GM19025 (cell line): ENCODE measurements around the gene C1orf21.

Experiments used
- ATAC-seq: cut with Tn5 transposase; IDR thresholded peaks from one replicate; pipeline ENCODE4 v1.9.1; 2021; ENCODE audit warnings: mild to moderate bottlenecking, low read depth, moderate library complexity; ENCODE audit not compliant: unreplicated experiment

C1orf21 gene

DNA sequence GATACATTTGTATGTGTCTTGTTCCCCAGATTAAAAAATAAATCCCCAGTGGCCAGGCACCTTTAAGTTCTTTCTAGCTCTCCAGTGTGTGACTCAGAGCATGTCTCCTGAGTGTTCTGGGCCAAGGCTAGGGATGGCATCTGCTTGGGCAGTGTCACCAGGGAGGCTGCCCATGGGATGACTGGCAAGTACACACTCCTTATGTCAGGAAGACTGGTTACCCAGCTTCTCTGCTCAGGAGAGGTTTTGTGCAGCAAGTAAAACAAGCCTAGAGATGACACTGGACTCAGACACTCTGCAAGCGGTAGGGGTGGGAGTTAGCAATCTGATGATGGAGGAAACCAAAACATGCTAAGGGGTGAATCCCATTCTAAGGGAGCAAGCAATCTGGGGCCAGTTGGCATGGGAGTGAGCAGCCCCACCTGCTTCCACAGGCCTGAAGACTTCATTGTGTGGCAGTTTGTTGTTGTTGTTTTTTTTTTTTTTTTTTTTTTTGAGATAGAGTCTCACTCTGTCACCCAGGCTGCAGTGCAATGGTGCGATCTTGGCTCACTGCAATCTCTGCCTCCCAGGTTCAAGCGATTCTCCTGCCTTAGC is 230.7 kb downstream of the C1orf21 start:
- ATAC-seq = no peak

DNA sequence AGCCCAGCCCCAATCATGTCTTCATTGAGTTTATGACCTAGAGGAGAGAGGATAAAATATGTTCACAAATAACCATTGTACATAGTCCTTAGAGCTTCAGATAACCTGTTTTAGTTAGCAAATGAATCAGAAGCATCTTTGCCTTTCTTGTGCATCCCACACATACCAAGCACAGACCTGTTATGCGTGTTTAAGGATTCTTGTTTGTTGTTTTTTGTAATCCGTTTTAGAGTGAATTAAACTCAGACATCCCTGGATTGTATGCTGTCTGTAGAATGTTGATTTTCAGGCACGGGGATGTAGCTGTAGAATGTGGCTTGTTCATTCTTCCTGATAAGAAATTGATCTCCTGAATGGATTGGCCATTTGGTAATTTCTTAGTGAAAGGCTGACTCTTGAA is 232.0 kb downstream of the C1orf21 start:
- no peak for ATAC-seq

DNA sequence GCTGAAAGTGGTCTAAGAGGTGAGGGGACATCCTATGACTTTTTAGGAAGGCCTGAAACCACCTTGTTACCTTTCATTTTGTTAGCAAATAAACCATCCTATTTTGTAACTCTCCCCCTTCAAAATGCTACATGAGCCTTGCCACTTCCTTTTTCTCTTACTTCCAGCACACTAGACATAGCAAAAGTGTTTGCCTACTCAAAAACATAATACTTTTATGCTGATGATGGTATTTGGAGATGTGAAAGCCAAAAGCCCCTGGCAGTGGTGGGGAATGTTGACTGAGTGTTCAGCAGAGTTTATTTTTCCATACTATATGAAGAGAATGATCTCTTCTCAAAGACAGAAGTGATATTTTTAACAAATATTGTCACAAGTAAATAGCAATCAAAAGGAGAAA is 233.6 kb downstream of the C1orf21 start:
- no peak for ATAC-seq

DNA sequence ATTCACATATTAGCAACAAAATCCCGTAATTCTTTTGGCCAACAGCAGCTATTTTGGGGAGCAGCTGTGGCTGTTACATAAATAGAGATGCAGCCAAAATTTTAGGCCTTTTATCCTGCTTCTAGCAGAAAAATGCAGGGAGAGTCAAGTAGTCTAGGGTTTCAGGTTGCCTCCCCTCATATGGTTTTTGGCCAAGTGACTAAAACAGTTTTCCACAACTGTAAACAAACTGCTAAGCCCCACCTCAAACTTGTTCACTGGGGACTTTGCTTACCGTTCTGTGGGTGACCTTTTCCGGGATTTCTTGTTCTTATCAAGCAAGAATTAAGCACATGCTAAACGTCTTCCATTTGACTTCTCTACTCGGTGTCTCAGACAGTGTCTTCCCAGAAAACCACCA is 234.4 kb downstream of the C1orf21 start:
- no peak for ATAC-seq

DNA sequence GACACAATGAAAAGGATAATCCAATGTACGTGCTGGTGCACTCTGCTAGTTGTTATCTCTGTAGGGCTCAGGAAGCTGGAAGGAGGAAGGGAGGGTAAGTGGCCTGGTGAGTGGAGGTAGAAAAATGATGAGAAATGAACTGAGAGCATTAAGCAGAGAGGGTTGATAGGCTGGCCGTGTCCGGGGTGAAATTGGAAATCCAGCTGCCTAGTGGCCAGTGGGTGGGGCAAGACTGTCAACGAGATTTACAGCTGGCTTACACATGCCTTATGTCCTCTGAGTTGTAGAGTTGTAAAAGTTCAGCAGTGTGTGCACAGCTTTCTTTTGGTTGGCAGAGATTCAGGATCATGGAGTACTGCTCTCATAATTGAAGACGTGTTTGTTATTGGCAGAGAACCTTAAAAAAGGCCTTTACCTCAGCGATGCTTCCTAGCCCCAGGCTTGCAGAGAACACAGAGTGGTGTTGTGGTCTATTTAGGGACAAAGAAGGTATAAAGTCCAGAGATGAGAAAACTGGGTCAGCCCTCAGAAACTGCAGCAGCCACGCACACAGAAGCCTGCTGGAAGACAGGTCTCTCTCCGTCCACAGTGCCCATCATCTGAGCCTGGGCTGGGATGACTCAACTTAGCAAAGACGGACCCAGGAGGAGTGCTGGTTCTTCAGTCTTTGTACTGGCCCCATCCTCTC is 235.5 kb downstream of the C1orf21 start:
- no peak for ATAC-seq

DNA sequence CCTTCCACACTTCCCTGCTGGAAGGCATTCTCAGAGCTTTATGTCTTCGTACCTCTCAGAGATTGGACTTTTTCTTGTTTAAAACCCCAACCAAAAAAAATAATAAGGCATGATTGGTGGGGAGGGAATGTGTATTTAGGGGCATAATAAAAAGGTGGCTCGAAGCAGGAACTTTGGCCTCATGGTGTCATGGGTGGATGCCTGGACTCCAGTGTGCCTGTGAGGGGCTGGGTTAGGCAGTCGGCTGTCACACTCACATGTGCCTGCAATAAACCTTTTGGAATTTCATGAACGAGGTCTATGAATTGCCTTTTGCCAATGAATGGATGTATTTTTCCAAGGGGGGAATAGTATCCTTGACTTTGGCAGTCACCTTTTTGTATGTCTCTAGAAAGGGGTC is 236.6 kb downstream of the C1orf21 start:
- no peak for ATAC-seq

DNA sequence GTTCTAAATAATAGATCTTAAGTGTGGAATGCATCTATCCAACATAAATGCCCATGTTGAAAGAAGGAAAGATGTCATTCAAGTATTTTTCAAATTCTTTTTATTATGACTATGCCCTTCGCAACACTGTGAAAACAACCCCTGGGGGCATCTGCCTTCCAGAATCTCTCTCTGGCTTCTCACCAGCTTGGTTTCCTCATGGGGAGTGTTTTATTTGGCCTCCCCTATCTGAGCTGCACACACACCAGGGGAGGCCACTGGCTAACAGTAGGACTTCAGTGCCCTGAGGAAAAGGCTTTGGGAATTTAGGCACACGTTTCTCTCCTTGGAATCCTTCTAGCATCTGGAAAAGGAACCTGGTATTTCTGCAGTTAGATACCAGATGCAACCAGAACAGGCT is 237.2 kb downstream of the C1orf21 start:
- no peak for ATAC-seq

DNA sequence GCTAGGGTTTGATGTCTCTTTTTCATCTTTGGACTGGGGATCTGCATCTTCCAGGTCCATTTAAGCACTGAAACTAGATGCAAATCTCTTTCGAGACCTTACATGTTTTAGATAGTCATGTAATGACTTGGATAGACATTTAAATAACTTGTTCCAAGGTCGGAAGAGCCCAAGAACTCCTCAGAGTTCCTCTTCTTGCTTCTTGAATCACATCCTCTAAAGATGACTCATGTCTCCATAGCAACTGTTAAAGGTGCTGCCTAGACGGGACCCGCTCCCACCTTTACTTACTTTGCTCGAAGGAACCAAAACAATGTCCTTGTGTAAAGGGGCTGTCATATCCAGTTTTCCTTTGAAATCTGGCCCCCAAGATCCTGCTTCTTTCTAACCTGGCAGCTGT is 237.8 kb downstream of the C1orf21 start:
- ATAC-seq = no peak

DNA sequence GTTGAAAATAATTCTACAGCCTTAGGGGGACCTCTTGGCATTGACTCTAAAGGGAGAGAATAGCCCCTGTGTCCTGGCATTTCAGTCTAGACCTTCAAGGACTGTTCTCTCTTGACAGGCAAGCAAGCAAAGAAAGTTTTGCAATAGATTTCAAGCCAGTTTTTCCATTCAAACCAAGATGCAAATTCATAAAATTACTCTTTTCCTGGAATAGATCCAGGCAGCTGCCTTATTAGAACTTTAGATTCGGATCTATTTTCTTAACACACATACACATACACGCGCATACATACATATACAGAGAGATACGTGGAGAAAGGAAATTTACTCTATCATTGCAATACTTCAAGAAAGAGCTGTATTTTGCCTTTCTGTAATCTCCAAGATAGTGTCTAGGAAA is 238.4 kb downstream of the C1orf21 start:
- no peak for ATAC-seq

DNA sequence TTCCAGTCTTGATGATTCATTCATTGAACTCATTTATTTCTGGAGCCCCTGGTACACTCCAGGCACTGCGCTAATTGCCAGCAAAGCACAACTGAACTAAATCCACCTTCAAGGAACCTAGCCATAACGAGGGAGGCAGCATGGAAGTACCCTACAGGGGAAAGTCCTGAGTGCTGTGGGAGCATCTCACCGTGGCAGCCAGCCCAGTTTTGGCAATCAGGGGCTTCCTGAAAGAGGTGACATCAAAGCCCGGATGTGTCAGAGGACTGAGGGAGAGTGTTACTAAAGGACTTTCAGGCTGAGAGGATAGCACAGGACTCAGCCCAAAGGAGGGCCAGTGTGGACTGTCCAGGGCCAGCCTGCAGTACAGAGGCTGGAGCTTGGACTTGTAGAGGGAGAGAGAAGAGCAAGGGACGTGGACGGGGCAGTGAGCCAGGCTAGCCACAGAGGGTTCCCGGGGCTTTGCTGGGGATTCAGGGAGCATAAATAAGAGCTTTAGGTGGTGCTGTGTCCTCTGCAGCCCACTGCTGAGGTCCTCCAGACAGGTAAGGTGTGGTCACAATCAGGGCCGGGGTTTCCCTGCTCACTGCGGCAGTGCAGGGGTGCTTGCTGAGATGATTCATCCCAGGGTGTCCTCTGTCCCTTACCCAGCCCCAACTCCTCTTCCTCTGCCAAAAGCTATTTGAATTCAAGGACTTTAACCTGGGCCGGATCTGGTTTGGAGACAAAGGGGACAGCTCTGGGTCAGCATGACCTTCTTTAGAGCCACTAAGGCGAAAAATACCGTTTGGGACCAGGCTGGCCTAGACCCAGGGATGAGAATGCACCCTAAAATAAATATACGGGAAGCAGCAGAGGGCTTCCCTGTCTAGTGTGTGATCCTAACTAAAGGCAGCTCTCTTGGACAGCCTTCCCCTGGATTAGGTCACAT is 239.5 kb downstream of the C1orf21 start:
- no peak for ATAC-seq

DNA sequence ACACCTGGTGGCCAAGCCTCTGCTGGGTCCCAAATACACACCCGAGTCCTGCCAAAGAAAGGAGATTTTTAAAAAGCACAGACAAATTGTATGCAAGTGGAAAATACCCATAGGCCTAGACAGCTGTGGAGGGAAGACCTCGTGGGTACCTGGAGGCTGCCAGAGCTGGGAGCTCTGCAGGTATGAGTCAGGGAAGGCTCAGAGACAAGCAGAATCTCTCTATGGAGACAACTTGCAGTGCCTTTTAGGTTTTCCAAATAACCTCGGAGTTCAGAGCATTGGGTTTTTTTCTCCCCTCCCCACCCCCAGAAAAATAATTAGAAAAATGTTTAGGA is 240.1 kb downstream of the C1orf21 start:
- no peak for ATAC-seq

DNA sequence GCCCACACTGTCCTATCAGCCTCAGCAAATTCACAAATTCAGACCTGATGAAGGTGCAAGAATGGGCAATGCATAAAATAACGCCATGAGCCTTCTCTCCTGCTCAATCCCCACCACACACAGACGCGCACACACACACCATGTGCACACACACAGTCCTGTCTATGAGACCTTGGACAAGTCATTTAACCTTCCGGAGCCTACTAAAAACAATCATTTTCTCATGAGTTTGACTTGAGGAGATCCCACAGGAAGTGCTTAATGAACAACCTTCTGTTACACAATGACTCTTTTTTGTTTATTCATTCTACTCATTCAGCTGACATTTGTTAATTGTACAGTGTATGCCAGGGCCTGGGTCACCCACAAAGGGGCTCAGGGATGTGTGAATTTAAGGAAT is 242.4 kb downstream of the C1orf21 start:
- no peak for ATAC-seq

DNA sequence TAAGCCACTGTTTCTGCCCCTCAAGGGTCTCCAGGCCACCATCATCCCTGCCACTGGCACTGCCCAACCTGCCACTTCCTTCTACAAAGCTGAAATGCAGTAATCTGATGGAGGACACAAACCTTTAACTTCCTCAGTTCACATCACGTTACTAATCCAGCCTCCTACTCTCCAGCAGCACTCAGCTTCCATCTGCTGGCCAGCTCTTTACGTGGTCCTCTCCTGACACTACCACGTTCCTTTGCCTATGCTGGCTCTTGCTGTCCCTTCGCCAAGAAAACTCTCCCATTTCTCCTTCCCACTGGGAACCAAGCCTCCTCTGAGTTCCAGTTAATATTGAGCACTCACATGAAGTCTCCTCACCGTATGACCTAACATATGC is 243.8 kb downstream of the C1orf21 start:
- ATAC-seq = no peak

DNA sequence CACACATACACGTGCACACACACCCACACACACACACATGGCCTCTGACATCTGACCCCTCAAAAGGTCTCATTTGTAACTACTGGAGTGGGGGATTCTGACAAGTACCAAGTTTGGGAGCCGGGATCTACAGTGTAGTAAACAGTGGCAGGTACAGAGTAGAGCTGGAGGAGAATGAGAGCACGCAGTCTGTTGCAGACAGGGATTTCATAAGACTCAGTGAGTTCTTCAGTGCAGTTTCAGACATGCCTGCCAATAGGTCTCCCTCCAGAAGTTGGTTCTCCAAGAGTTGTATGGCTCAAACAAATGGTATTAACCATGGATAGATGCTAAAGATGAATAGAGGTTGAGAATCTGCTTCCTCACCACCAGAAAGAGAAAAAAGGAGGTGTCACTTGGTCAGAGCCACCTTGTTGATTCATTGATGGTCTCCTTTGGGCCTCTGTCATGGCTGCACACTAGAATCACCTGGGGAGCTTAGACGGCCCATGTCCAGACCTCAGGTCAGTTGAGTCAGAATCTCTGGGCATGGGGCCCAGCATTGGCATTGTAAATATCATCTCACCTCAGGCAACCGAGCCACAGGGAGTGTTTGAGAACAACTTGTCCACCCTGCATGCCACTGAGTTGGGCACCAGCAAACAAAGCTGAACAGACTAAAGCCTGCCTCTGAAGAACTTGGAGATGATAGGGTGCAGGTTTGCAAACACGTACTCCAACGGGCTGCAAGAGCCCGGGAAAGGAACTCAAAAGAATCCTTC is 245.8 kb downstream of the C1orf21 start:
- ATAC-seq = no peak

DNA sequence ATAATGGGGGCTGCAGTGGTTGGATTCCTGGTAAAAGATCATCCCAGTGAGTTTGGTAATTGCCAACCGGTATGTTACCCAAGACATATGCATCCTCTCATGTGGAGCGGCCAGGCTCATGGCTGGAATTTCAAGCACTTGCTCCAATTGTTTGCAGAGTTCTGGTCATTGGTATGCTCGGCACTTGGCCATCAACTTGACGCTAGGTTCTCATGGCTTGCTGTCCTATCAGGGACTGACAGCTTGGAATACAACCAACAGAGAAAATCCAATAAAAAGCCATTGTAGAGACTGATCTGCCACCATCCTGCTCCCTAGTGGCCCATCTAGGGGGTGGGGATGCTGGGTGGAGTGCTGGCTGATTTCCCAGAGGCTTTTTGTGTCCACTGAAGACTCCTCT is 247.0 kb downstream of the C1orf21 start:
- no peak for ATAC-seq

DNA sequence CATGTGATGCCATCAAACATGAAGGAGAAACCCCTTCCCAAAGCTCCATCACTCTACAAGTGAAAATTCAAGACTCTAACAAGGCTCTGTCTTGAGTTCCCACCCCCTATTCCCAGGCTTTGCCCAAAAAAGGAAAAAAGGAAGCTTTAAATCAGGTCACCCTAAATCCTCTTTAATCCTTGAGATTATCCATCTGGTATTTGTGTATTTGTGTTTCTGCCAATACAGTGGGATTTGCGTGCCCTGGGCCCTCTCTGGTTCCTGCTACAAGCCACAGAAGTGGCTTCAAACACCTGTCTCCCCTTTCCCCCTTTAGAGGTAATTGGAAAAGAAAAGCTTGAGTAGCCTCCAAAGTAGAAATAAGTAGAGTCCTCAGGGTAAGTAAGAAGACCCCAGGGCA is 247.5 kb downstream of the C1orf21 start:
- no peak for ATAC-seq

DNA sequence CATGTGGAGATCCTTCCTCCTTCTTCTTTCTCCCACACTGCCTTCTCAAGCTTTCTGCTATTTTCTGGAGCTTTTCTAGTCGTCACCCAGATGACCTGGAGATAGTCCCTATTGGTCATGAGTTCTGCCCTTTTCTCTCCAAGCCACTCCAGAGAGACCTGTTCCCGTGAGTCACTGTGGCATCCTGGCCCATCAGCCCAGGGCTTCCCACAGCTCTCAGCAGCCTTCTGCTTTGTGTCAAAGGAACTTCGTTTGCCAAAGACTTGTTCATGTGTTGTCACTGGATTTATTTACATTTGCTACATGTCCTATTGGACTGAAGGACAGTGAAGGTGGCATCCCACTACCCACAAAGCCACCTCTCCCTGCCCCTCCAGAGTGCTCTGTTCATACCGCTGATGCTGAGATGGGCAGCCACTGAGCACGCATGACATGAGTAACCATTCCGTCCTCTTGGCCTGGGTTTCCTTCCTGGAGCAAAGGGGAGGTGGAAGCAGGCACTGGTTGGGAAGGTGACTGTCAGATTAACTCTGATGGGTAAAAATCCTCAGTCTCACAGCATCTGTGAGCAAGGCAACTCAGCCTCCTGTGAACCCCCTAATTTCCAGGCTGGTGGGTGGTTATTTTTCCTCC is 248.6 kb downstream of the C1orf21 start:
- ATAC-seq = no peak

DNA sequence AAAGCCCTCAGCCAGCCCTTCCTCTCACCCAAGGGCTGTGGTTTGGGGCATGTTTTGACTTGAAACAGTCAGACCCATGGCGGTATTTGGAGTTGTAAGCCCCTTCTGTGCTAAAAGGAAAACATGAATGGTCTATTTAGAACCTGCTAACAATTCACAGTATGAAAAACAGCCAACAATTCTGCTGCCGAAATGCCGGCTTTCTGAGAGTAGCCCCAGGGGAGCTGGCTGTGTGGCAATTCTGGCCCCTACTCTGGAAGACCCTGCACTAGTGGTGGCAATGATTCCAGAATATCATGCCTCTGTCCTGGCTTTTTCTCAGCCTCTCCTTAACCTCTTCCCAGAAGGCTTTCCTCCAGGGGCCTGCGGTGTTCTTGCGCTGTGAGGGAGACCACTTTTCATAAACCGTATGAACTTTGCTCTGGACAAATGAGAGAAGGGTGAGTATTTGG is 249.2 kb downstream of the C1orf21 start:
- ATAC-seq = no peak

DNA sequence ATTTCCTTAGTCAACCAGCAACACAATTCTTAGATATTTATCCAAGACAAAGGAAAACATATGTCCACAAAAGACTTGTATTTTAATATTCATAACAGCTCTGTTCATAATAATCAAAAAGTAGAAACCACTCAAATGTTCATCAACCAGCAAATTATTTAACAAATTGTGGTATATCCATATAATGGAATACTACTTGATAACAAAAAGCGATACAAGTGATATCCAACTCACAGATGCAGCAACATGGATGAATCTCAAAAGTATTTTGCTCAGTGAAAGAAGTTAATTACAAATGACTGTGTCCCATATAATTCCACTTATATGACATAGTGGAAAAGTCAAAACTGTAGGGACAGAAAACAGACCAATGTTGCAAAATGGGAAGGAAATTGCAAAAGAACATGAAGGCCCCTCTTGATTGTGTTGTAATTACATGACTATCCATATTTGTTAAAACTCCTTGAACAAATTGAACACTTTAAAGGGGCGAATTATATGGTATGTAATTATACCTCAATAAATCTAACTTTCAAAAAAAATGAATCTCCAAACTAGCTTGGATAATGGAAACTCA is 250.9 kb downstream of the C1orf21 start:
- no peak for ATAC-seq

DNA sequence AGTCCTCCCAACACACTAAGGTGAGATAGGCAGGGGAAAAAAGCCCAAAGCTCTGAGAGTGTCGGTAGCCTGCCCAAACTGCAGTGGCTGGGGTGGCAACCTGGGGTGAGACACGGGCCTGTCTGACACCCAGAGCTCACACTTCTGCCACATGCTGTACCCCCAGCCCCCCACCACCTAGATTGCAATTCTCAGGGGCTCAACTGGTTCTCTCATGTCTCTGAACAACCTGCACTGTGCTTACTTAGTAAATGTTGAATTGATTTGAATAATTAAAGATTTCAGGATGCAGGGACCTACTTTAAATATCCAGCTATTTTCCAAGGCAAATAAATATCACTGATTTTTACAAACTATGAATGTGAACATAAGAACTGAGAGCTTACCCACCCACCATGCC is 252.4 kb downstream of the C1orf21 start:
- no peak for ATAC-seq
